ENCODE data around the gene SH3RF3.

DNA sequence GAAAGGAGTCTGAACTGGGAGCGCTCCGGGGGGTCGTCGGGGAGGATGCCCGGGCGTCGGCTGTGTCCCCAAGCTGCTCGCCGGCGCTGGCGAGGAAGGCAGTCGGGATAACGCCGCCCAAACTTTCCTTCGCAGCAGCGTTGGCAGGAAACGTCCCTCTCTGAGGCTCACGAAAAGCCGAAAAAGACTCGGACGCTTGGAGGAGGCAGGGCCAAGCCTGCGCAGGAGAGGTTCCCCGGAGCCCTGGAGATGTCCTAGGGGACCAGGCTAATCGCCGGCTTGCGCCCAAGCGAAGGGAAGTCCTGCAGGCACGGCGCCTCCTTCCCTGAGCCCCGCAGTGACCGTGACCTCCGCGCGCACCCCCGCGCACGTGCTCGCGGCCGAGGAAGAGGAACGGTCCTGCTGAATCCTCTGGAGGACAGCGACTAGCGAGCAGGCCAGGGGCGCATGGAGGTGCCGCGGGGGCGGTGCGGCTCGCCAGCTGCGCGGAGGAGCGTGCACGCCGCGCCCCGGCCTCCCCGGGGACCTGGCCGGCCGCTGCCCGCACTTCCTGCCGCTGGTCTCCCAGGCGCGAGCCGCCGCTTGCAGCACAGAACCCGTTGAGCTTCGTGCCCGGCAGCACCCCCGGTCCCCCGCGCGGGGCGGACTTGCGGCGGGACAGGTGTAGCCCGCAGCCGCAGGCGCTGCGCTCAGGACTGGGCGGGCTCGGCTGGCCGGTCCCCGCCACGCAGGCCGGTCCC is at the start of gene SH3RF3:
- TF ChIP-seq YY1 (IDR thresholded peaks at IDR 0.05; ENCODE audit: insufficient read depth, insufficient read length) = no peak
- no peak for TF ChIP-seq ZNF274 (IDR thresholded peaks at IDR 0.05; ENCODE audit: low read depth, low read length)
- TF ChIP-seq SUZ12 (IDR thresholded peaks at IDR 0.05; ENCODE audit: extremely low read depth, insufficient read depth, insufficient read length) = no peak

Data from NT2/D1 (cell line).